IPS-20b (cell line): Measurements from ENCODE around the gene AFF1.

Source experiments
- H3K27ac ChIP-seq: one replicate; pipeline ENCODE4 v1.5.1; 2013; ENCODE audit warnings: low read length
- H3K27me3 ChIP-seq: 2 replicates; pipeline ENCODE4 v1.6.1; 2013; ENCODE audit warnings: mild to moderate bottlenecking, low read length, inconsistent platforms; ENCODE audit not compliant: insufficient read depth
- H3K36me3 ChIP-seq: 2 replicates; pipeline ENCODE4 v1.6.1; 2013; ENCODE audit warnings: low read depth, mild to moderate bottlenecking, inconsistent platforms, low read length, moderate library complexity; ENCODE audit not compliant: insufficient read depth
- H3K4me1 ChIP-seq: 2 replicates; pipeline ENCODE4 v1.6.1; 2013; ENCODE audit warnings: mild to moderate bottlenecking, control low read depth, inconsistent platforms, low read length, moderate library complexity; ENCODE audit not compliant: insufficient read depth
- H3K4me3 ChIP-seq: 2 replicates; pipeline ENCODE4 v1.5.1; 2013; ENCODE audit warnings: mild to moderate bottlenecking, low read length, inconsistent platforms
- H3K9ac ChIP-seq: 2 replicates; pipeline ENCODE4 v1.6.1; 2013; ENCODE audit warnings: low read depth, mild to moderate bottlenecking, inconsistent platforms, low read length, moderate library complexity
- H3K9me3 ChIP-seq: 2 replicates; pipeline ENCODE4 v1.6.1; 2013; ENCODE audit warnings: mild to moderate bottlenecking, low read depth, low read length, inconsistent platforms; ENCODE audit not compliant: insufficient read depth

Gene AFF1

GRCh38 chr4:87019246-87019791, 84.5 kb downstream of the AFF1 start:
- H3K4me3 ChIP-seq = no peak overlapping the region
- no peaks in the 10 kb centered on the region for H3K36me3 ChIP-seq
- H3K27ac ChIP-seq = no peak overlapping the region
- no peaks in the 10 kb centered on the region for H3K9me3 ChIP-seq
- no peak overlapping the region for H3K9ac ChIP-seq
- no peaks in the 10 kb centered on the region for H3K27me3 ChIP-seq
- peaks cover 24% of the 10 kb centered on the region for H3K4me1 ChIP-seq

- H3K4me1 ChIP-seq = peaks cover 19% of the 10 kb centered on the region
- no peak overlapping the region for H3K4me3 ChIP-seq
Measured at GRCh38 chr4:87019898-87020297, 85.1 kb downstream of the AFF1 start.

DNA sequence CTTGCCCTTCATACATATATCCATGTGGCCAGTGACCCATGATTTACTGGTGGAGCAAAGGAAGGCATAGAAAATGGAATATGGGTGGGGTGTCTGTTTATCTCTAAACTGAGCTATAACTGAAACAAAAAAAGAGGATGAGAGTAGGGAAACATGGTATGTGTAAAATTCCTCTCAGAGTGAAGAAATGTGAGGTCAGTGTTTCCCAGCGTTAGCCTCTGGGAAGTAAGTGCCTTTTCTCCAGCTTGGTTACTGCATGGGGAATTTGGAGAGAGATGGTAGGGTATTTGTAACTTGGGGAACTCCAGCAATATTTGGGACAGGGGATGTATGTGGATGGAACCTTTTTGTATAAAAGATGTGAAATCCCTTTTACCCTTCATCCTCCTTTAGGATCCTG, 89.4 kb downstream of the AFF1 start:
- H3K27ac ChIP-seq = no peak overlapping the region
- peaks cover 15% of the 10 kb centered on the region for H3K4me1 ChIP-seq
- H3K27me3 ChIP-seq = no peaks in the 10 kb centered on the region
- H3K4me3 ChIP-seq = no peak overlapping the region
- H3K9ac ChIP-seq = no peak overlapping the region
- H3K36me3 ChIP-seq = no peaks in the 10 kb centered on the region; the same call in 1 of the 2 replicates
- H3K9me3 ChIP-seq = no peaks in the 10 kb centered on the region

More at GRCh38 chr4:87019898-87020297, 85.1 kb downstream of the AFF1 start:
- H3K27me3 ChIP-seq = no peaks in the 10 kb centered on the region
- no peak overlapping the region for H3K27ac ChIP-seq
- no peaks in the 10 kb centered on the region for H3K9me3 ChIP-seq
- H3K36me3 ChIP-seq = no peaks in the 10 kb centered on the region
- H3K9ac ChIP-seq = no peak overlapping the region

DNA sequence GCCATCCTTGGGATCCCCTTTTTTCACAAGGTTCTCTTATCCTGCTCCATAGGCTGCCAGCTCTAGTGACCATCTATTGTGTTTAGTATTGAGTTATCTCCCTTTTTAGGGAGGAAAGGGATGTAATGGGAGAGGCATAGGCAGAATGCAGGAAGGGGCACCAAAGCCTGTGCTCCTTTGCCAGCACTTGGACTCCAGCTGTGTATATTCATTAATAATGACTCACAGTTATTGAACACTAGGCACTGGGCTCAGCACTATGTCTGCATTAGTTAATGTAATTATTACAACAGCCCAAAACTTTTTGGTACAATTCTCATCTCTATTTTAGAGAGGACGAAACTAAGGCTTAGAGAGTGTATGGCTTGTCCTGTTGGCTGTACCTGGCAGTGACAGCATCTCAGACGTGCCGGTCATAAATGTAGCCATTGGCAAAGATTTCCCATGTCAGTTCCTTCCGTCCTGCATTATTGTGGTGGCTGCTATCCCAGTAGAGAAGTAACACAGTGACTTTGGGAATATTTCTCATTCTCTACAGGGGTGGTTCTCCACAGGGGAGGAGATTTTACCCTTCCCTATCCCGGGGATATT, 90.3 kb downstream of the AFF1 start:
- Histone ChIP-seq H3K36me3 (no peaks in the 10 kb centered on the region; the same call in 1 of the 2 replicates), H3K4me1 (peaks cover 17% of the 10 kb centered on the region), H3K9me3 (no peaks in the 10 kb centered on the region), H3K27me3 (no peaks in the 10 kb centered on the region), H3K27ac (no peak overlapping the region), H3K9ac (no peak overlapping the region), H3K4me3 (no peak overlapping the region)

DNA sequence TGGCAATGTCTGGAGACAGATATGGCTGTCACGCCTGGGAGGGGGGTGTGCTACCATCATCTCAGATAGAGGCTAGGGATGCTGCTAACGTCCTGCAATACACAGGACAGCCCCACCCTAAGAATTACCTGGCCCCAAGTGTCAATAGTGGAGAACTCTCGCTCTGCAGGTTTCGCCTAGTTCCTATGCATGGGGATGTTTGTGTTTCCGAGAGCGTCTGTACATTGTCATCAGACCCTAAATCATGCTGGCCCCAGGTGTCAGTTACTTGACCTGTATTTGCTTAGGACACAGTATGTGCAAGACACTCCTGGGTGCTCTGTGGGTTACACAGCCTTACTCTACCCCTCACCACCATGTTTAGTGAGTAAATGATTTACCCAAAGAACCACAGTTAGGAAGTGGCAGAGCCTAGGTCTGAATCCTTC, 90.8 kb downstream of the AFF1 start:
- Histone ChIP-seq H3K27ac (no peak overlapping the region), H3K9ac (no peak overlapping the region), H3K4me3 (no peak overlapping the region), H3K27me3 (no peaks in the 10 kb centered on the region), H3K36me3 (no peaks in the 10 kb centered on the region; the same call in 1 of the 2 replicates), H3K4me1 (peaks cover 22% of the 10 kb centered on the region), H3K9me3 (no peaks in the 10 kb centered on the region)

DNA sequence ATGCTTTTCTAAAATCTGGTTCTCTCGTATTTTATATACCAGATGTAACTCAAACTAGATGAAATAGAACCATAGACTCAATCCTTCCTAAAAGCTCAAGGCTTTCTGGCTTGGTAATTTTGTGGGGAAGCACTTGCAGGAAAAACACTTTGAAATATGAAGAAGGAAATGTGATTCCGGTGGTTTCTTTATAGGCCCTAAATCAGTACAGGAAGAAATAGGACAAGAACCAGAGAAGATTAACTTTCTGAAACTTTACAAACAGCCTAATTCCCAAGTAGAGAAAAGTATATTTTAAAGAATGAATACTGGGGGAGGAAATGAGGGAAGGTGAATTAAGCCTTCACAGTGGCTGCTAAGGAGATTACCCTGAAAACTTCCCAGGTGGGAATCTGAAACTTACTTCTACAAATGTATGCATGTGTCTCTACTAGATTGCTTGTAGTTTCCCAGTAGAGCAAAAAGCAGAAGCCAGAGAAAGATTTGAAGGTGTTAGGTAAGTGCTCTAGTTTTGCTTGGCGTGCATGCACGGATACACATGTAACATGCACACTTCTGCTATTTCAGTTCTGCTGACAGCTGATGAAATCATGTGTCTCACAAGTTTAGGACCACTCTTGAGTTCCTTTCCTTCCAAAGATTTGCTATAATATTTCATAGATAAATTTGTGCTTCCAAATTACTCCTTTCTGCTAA, 92.1 kb downstream of the AFF1 start:
- Histone ChIP-seq H3K27me3 (no peaks in the 10 kb centered on the region), H3K9ac (no peak overlapping the region), H3K4me1 (peaks cover 36% of the 10 kb centered on the region), H3K36me3 (no peaks in the 10 kb centered on the region; the same call in 1 of the 2 replicates), H3K27ac (no peak overlapping the region), H3K9me3 (no peaks in the 10 kb centered on the region), H3K4me3 (no peak overlapping the region)

- no peaks in the 10 kb centered on the region; the same call in 1 of the 2 replicates for H3K36me3 ChIP-seq
- no peaks in the 10 kb centered on the region for H3K27me3 ChIP-seq
- no peak overlapping the region for H3K9ac ChIP-seq
- H3K4me3 ChIP-seq = no peak overlapping the region
- no peak overlapping the region for H3K27ac ChIP-seq
- H3K4me1 ChIP-seq = peaks cover 53% of the 10 kb centered on the region
- H3K9me3 ChIP-seq = no peaks in the 10 kb centered on the region
Measured at GRCh38 chr4:87029356-87029755, 94.5 kb downstream of the AFF1 start.

- H3K27me3 ChIP-seq = no peaks in the 10 kb centered on the region
- H3K27ac ChIP-seq = no peak overlapping the region
- H3K36me3 ChIP-seq = no peaks in the 10 kb centered on the region; the same call in 1 of the 2 replicates
- peaks cover 54% of the 10 kb centered on the region for H3K4me1 ChIP-seq
- no peak overlapping the region for H3K4me3 ChIP-seq
- peak overlapping the region; percentile 18; the same call in 1 of the 2 replicates for H3K9ac ChIP-seq
- no peaks in the 10 kb centered on the region for H3K9me3 ChIP-seq
Measured at GRCh38 chr4:87030124-87030523, 95.3 kb downstream of the AFF1 start.

DNA sequence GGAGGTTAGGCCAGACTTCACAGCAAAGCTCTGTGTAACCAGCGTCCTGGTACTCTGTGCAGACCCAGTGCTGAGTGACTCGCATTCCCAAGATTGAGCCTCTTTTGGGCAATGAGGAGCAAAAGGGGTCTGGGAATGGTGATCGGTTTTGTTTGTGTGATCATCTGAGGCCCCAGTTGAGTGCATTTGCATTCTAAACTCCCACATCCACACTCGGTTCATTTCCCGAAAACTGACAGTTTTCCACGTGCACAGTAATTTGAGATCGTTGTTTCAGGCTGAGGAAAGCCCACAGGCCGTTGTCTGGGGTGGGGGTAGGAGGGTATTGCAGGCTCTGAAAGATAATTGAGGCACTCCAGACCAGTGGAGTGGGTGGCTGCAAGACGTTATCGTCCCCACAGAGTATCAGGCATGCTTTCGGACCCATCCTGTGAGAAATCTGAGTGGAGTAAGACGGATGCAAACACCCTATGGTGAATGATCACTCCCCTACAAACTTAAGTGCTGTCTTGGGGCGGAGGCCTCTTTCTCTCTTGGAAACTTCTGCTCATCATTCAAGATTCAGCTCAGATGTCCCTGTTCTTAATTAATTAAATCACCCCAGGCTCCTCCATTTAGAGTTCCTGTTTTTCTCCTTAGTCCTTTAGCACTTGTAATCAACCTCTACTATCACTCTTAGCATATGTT, 96.1 kb downstream of the AFF1 start:
- H3K4me1 ChIP-seq = peaks cover 52% of the 10 kb centered on the region
- no peaks in the 10 kb centered on the region for H3K9me3 ChIP-seq
- no peaks in the 10 kb centered on the region; the same call in 1 of the 2 replicates for H3K36me3 ChIP-seq
- no peak overlapping the region for H3K27ac ChIP-seq
- peak overlapping the region; percentile 17; the same call in 1 of the 2 replicates for H3K4me3 ChIP-seq
- H3K27me3 ChIP-seq = no peaks in the 10 kb centered on the region
- peak overlapping the region; percentile 18; the same call in 1 of the 2 replicates for H3K9ac ChIP-seq

DNA sequence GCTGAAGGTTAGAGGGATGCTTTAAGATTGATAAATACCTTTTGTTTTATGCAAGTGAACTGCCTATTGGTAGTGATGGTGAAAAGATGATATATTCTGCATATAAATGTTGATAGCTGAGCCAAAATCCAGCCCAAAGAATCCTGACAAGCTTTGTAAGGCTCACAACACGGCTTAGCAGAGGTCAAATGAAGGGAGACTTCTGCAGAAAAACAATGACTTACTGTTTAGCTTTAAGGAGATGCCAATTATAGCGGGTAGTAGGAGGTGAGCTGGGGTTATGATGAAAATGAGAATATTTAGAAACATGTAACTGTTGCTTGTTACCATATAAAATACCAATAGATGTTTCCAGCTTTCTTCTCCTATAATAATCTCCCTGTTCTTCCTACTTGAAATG, 97.1 kb downstream of the AFF1 start:
- Histone ChIP-seq H3K4me1 (peaks cover 60% of the 10 kb centered on the region), H3K27ac (no peak overlapping the region), H3K36me3 (no peaks in the 10 kb centered on the region; the same call in 1 of the 2 replicates), H3K4me3 (0 out of 2 replicates have a peak overlapping the region, but pooled peaks have one; percentile 6), H3K9ac (no peak overlapping the region), H3K9me3 (no peaks in the 10 kb centered on the region), H3K27me3 (no peaks in the 10 kb centered on the region)

DNA sequence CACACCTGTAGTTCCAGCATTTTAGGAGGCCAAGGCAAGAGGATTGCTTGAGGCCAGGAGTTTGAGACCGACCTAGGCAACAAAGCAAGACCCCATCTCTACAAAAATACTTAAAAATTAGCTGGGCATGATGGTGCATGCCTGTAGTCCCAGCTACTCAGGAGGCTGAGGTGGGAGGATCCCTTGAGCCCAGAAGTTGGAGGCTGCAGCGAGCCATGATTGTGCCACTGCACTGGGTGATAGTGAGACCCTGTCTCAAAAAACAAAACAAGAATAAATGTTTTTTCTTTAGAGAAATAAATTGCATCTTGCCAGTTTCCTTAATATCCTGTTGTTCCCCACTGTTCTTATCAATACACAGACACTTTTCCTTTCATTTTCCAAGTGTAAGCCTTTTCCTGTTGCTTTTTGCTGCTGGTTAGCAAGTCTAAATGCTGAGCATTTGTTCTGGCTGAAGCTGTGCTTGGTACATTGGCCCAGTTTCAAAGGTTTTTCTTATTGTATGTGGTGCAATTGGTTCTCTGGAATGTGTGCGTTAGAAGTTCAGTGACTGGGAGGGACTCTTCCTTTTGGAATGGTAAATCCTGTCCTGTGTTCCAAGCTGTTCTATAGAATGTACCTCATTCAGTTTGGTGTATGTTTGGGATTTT, 98.2 kb downstream of the AFF1 start:
- no peaks in the 10 kb centered on the region for H3K9me3 ChIP-seq
- peak overlapping the region; percentile 23; the same call in 1 of the 2 replicates for H3K9ac ChIP-seq
- H3K4me3 ChIP-seq = no peak overlapping the region
- no peaks in the 10 kb centered on the region; the same call in 1 of the 2 replicates for H3K36me3 ChIP-seq
- no peaks in the 10 kb centered on the region for H3K27me3 ChIP-seq
- H3K27ac ChIP-seq = no peak overlapping the region
- H3K4me1 ChIP-seq = peaks cover 66% of the 10 kb centered on the region
